ENCODE results near the gene CNOT3. TPM values are rescaled to one million over a fixed set of nuclear protein-coding genes. Genes with fewer than 3 reads are reported as not detected.

The CNOT3 gene
- total and polyA plus RNA-seq, 9 of the 15 experiments (the other 6 are each of a cell fraction or from before 2014, with no cell fraction given), result 0.27 to 60.4 (median 9.9) TPM

GRCh38 chr19:54159352-54160181 lies 22.0 kb downstream of the CNOT3 start, which contains the start of gene LENG1 (continued):
- TF ChIP-seq MGA (IDR thresholded peaks at IDR 0.05), result peak; percentile 92
- TF ChIP-seq ZBTB40 (IDR thresholded peaks at IDR 0.05), result peak; percentile 86
- no peak; the same call in 1 of the 2 replicates for TF ChIP-seq ZBTB40 (CRISPR knock-in tag; IDR thresholded peaks at IDR 0.05)
- TF ChIP-seq SIRT6 (IDR thresholded peaks at IDR 0.05; ENCODE audit: low read depth, low read length), result no peak
- TF ChIP-seq POLR2B (IDR thresholded peaks at IDR 0.05; ENCODE audit: low read depth, partially characterized antibody), result peak; percentile 82
- TF ChIP-seq ZNF408 (CRISPR knock-in tag; IDR thresholded peaks at IDR 0.05; ENCODE audit: low read depth), result no peak

All from K562 (cell line).